ENCODE measurements around the gene CXCL5.

- TF ChIP-seq CTCF (IDR thresholded peaks at IDR 0.05) (no peak), POLR2A (IDR thresholded peaks at IDR 0.05) (no peak)
Measured at GRCh38 chr4:73970945-73971344, 27.5 kb downstream of the CXCL5 start.

All from uterus (tissue), 2 donors.